CD14-positive monocyte (primary cell): ENCODE measurements around the gene PAXIP1. TPM values are rescaled to one million over a fixed set of nuclear protein-coding genes. Genes with fewer than 3 reads are reported as not detected.

Experiments used
- DNase-seq, 3 donors: peaks; one replicate each; pipeline ENCODE4 v3.0.0-alpha.2; 2011 to 2022
- H2AFZ ChIP-seq: 2 replicates; pipeline ENCODE4 v1.6.0; 2012; ENCODE audit warnings: mild to moderate bottlenecking, low read depth, low read length, inconsistent platforms; ENCODE audit not compliant: insufficient read depth, poor library complexity, severe bottlenecking
- H3K27ac ChIP-seq, 2 donors: 1 replicate in 1 of 2; 2 replicates in 1 of 2; pipeline ENCODE4 v1.5.1; 2012 to 2013; ENCODE audit warnings: low read length in 2 of 2, control low read depth in 1 of 2, inconsistent platforms in 1 of 2, low read depth in 1 of 2, mild to moderate bottlenecking in 1 of 2
- H3K27me3 ChIP-seq, 2 donors: one replicate each; pipeline versions ENCODE4 v1.6.0 to v1.6.1; 2011 to 2013; ENCODE audit warnings: low read length in 2 of 2; ENCODE audit not compliant: control insufficient read depth in 2 of 2, insufficient read depth in 2 of 2
- H3K36me3 ChIP-seq, 2 donors: replicated peaks in 1 of 2; 1 replicate in 1 of 2; 2 replicates in 1 of 2; pipeline versions ENCODE4 v1.5.1 to v1.6.1; 2012 to 2013; ENCODE audit warnings: low read length in 2 of 2, control low read depth in 1 of 2, inconsistent platforms in 1 of 2, mild to moderate bottlenecking in 1 of 2; ENCODE audit not compliant: insufficient read depth in 2 of 2, control insufficient read depth in 1 of 2
- H3K4me1 ChIP-seq, 2 donors: 1 replicate in 1 of 2; 2 replicates in 1 of 2; pipeline versions ENCODE4 v1.5.1 to v1.6.1; 2012 to 2013; ENCODE audit warnings: low read length in 2 of 2, control low read depth in 1 of 2, inconsistent platforms in 1 of 2, mild to moderate bottlenecking in 1 of 2, moderate library complexity in 1 of 2; ENCODE audit not compliant: insufficient read depth in 2 of 2, control insufficient read depth in 1 of 2
- H3K4me2 ChIP-seq: replicated peaks from 2 replicates; pipeline ENCODE3; 2012; ENCODE audit warnings: low read length, moderate library complexity, mild to moderate bottlenecking; ENCODE audit not compliant: poor library complexity, severe bottlenecking; ENCODE audit errors: extremely low read depth
- H3K4me3 ChIP-seq, 3 experiments: fragments of 200-600 bp in 1 of 3; sonication (generic) in 1 of 3; replicated peaks in 1 of 3; 1 replicate in 2 of 3; 2 replicates in 1 of 3; pipeline ENCODE4 v1.5.1; 2011 to 2013; ENCODE audit warnings: low read length in 3 of 3, mild to moderate bottlenecking in 3 of 3, control low read depth in 2 of 3, low read depth in 2 of 3, inconsistent platforms in 1 of 3, moderate library complexity in 1 of 3
- H3K79me2 ChIP-seq: 2 replicates; pipeline ENCODE4 v1.6.0; 2012; ENCODE audit warnings: mild to moderate bottlenecking, control low read depth, inconsistent platforms, low read length, moderate library complexity; ENCODE audit not compliant: insufficient read depth
- H3K9ac ChIP-seq: 2 replicates; pipeline ENCODE4 v1.6.0; 2017; ENCODE audit warnings: low read length, mild to moderate bottlenecking; ENCODE audit not compliant: insufficient read depth, poor library complexity, severe bottlenecking
- H3K9me3 ChIP-seq, 2 donors: replicated peaks in 1 of 2; 1 replicate in 1 of 2; 2 replicates in 1 of 2; pipeline versions ENCODE4 v1.5.1 to v1.6.1; 2012 to 2013; ENCODE audit warnings: low read length in 2 of 2, control low read depth in 1 of 2; ENCODE audit not compliant: control insufficient read depth in 1 of 2, insufficient read depth in 1 of 2
- H4K20me1 ChIP-seq: 2 replicates; pipeline ENCODE4 v1.6.0; 2012; ENCODE audit warnings: mild to moderate bottlenecking, low read length, control low read depth, moderate library complexity; ENCODE audit not compliant: insufficient read depth
- H3K27ac Mint-ChIP-seq, 7 donors: one replicate each; pipeline ENCODE4 v1.8.0; 2020; ENCODE audit warnings: mild to moderate bottlenecking in 7 of 7, mixed read lengths in 7 of 7, moderate library complexity in 6 of 7, inconsistent platforms in 2 of 7
- H3K27me3 Mint-ChIP-seq, 3 donors: one replicate each; pipeline ENCODE4 v1.8.0; 2021 to 2022; ENCODE audit warnings: low read depth in 3 of 3, mild to moderate bottlenecking in 3 of 3, mixed read lengths in 3 of 3, moderate library complexity in 3 of 3, inconsistent platforms in 1 of 3
- H3K36me3 Mint-ChIP-seq, 2 donors: one replicate each; pipeline ENCODE4 v1.8.0; 2020; ENCODE audit warnings: mixed read lengths in 2 of 2, inconsistent platforms in 1 of 2, mild to moderate bottlenecking in 1 of 2
- H3K4me1 Mint-ChIP-seq: one replicate; pipeline ENCODE4 v1.8.0; 2020; ENCODE audit warnings: mild to moderate bottlenecking, mixed read lengths
- H3K4me3 Mint-ChIP-seq, 2 donors: one replicate each; pipeline ENCODE4 v1.8.0; 2020; ENCODE audit warnings: mild to moderate bottlenecking in 2 of 2, mixed read lengths in 2 of 2, moderate library complexity in 1 of 2
- H3K9me3 Mint-ChIP-seq, 7 donors: one replicate each; pipeline ENCODE4 v1.8.0; 2020 to 2022; ENCODE audit warnings: mixed read lengths in 7 of 7, mild to moderate bottlenecking in 6 of 7, moderate library complexity in 6 of 7, inconsistent platforms in 2 of 7
- CTCF ChIP-seq: fragments of 200-600 bp; IDR thresholded peaks from one replicate; pipeline ENCODE4 v1.8.0; 2022; ENCODE audit warnings: antibody characterized with exemption, mild to moderate bottlenecking
- WGBS: methylation state at CpG from one replicate; pipeline ENCODE4 v1.1.5; 2013; ENCODE audit warnings: missing lambda C conversion rate; ENCODE audit not compliant: insufficient coverage; 5-methylcytosine and 5-hydroxymethylcytosine counted together
- intact Hi-C, 2 donors: fragments of 100-400 bp; cut with micrococcal nuclease; formaldehyde crosslinking; loops; one replicate each; pipeline versions ENCODE4 v1.15.0 to v1.15.1; 2023
- polyA plus RNA-seq, 3 donors: library from polyadenylated mRNA; depleted of rRNA in 1 of 3; unstranded in 2 of 3; stranded (reverse) in 1 of 3; fragments of 300-500 nt in 2 of 3; fragments of >200 nt in 1 of 3; fragmentation: Illumina TruSeq in 2 of 3; gene quantifications; 1 replicate in 2 of 3; 2 replicates in 1 of 3; pipeline ENCODE4 v1.2.3, GENCODE V29; 2012 to 2021

PAXIP1 gene
- polyA plus RNA-seq, 3 donors, result 0.44 to 8.4 (median 0.58) TPM

GRCh38 chr7:154918266-154918665, 84.7 kb downstream of the PAXIP1 start:
- H4K20me1 ChIP-seq, result no peaks in the 10 kb centered on the region
- WGBS, result 87% methylated on average over 3 of the region's 6 CpGs
- peaks cover 0 to 5% of the 10 kb centered on the region in 2 donors for H3K9me3 ChIP-seq
- H3K4me3 ChIP-seq, result no peak overlapping the region
- intact Hi-C loops, result no loop called here
- no peak overlapping the region for H2AFZ ChIP-seq
- H3K4me1 ChIP-seq, result peaks cover 5 to 10% of the 10 kb centered on the region in 2 donors
- Mint-ChIP-seq H3K4me1 (peaks cover 4% of the 10 kb centered on the region), H3K36me3 (peaks cover 0 to 3% of the 10 kb centered on the region in 2 donors), H3K9me3 (peaks cover 4 to 12% (median 9%) of the 10 kb centered on the region in 7 donors), H3K27ac (no peak overlapping the region), H3K27me3 (peaks cover 25 to 37% (median 25%) of the 10 kb centered on the region in 3 donors), H3K4me3 (peak overlapping the region in 1 of 2 donors; percentile 12)
- DNase-seq, result no peak
- no peak overlapping the region for H3K4me2 ChIP-seq
- H3K79me2 ChIP-seq, result no peaks in the 10 kb centered on the region
- no peak for TF ChIP-seq CTCF
- no peak overlapping the region for H3K9ac ChIP-seq
- H3K36me3 ChIP-seq, result no peaks in the 10 kb centered on the region
- H3K27ac ChIP-seq, result no peak overlapping the region
- peaks cover 4 to 25% of the 10 kb centered on the region in 2 donors for H3K27me3 ChIP-seq

GRCh38 chr7:154917808-154918160, 85.1 kb downstream of the PAXIP1 start:
- Mint-ChIP-seq H3K4me3 (no peak overlapping the region), H3K9me3 (peaks cover 4 to 12% (median 9%) of the 10 kb centered on the region in 7 donors), H3K27ac (peak overlapping the region in 1 of 7 donors; percentile 25), H3K27me3 (peaks cover 25 to 37% (median 25%) of the 10 kb centered on the region in 3 donors), H3K4me1 (peaks cover 4% of the 10 kb centered on the region), H3K36me3 (peaks cover 0 to 3% of the 10 kb centered on the region in 2 donors)
- Histone ChIP-seq H3K27me3 (peaks cover 4 to 26% of the 10 kb centered on the region in 2 donors), H2AFZ (no peak overlapping the region), H4K20me1 (no peaks in the 10 kb centered on the region), H3K4me2 (no peak overlapping the region), H3K9ac (no peak overlapping the region), H3K79me2 (no peaks in the 10 kb centered on the region), H3K36me3 (no peaks in the 10 kb centered on the region), H3K27ac (no peak overlapping the region), H3K4me1 (peaks cover 5 to 10% of the 10 kb centered on the region in 2 donors), H3K9me3 (peaks cover 0 to 5% of the 10 kb centered on the region in 2 donors), H3K4me3 (no peak overlapping the region)
- intact Hi-C loops, result no loop called here
- no peak for TF ChIP-seq CTCF
- WGBS, result 97% methylated on average over 6 of the region's 7 CpGs
- no peak for DNase-seq
